Esophagus squamous epithelium (tissue), 4 donors: Measurements from ENCODE around the gene RBFOX2.

Experiments used
- CTCF ChIP-seq, 6 experiments: fragments of 450-650 bp in 4 of 6; fragments of 200-600 bp in 2 of 6; sonication (generic) in 2 of 6; IDR thresholded peaks; one replicate each; pipeline ENCODE4 v1.5.1; 2016 to 2019; ENCODE audit warnings: antibody characterized with exemption in 6 of 6, mild to moderate bottlenecking in 4 of 6, moderate library complexity in 4 of 6
- POLR2A ChIP-seq, 4 donors: fragments of 450-650 bp; IDR thresholded peaks; one replicate each; pipeline ENCODE4 v1.6.1; 2017; ENCODE audit warnings: antibody characterized with exemption in 4 of 4, mild to moderate bottlenecking in 4 of 4, moderate library complexity in 3 of 4

DNA sequence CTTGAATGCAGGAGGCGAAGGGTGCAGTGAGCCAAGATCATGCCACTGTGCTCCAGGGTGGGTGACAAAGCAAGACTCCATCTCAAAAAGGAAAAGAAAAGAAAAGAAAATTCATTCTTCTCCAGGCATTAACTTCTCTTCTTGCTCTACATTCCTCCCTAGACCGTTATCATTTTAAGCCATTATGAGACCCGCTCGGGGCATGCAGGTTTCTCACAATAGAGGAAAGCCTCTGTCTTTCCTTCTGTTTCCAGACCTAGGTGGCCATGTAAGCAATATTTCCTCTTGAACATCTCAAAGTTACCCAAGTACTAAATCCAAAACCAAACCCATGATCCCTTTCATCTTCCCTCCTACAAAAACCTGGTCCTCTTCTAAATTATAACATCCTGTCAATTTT lies 139.6 kb downstream of the RBFOX2 start:
- TF ChIP-seq CTCF (IDR thresholded peaks at IDR 0.05) (no peak), POLR2A (IDR thresholded peaks at IDR 0.05) (no peak)
